ENCODE measurements around the gene CTCF.

The CTCF gene

GRCh38 chr16:67647111-67647651 lies 84.9 kb downstream of the CTCF start:
- no peak for DNase-seq (ENCODE audit: low read depth, low spot score)
- H3K4me3 ChIP-seq (ENCODE audit: low read length), result no peak overlapping the region

GRCh38 chr16:67647681-67648080 lies 85.4 kb downstream of the CTCF start:
- DNase-seq (ENCODE audit: low read depth, low spot score), result no peak
- H3K4me3 ChIP-seq (ENCODE audit: low read length), result no peak overlapping the region

- H3K4me3 ChIP-seq (ENCODE audit: low read length), result no peak overlapping the region
These were observed 85.9 kb downstream of the CTCF start for GRCh38 chr16:67648088-67648763.

GRCh38 chr16:67648764-67649407 lies 86.6 kb downstream of the CTCF start:
- H3K4me3 ChIP-seq (ENCODE audit: low read length), result no peak overlapping the region
- DNase-seq (ENCODE audit: low read depth, low spot score), result no peak

More at GRCh38 chr16:67648088-67648763, 85.9 kb downstream of the CTCF start:
- DNase-seq (ENCODE audit: low read depth, low spot score), result no peak

- no peak for DNase-seq (ENCODE audit: low read depth, low spot score)
- H3K4me3 ChIP-seq (ENCODE audit: low read length), result no peak overlapping the region
These were observed 87.2 kb downstream of the CTCF start for GRCh38 chr16:67649494-67649931.

- DNase-seq (ENCODE audit: low read depth, low spot score), result no peak
- no peak overlapping the region for H3K4me3 ChIP-seq (ENCODE audit: low read length)
These were observed 87.7 kb downstream of the CTCF start for GRCh38 chr16:67650023-67650422.

GRCh38 chr16:67651039-67651438 lies 88.7 kb downstream of the CTCF start:
- no peak overlapping the region for H3K4me3 ChIP-seq (ENCODE audit: low read length)
- DNase-seq (ENCODE audit: low read depth, low spot score), result no peak

- DNase-seq (ENCODE audit: low read depth, low spot score), result no peak
- no peak overlapping the region for H3K4me3 ChIP-seq (ENCODE audit: low read length)
These were observed 89.5 kb downstream of the CTCF start for GRCh38 chr16:67651847-67652246.

- DNase-seq (ENCODE audit: low read depth, low spot score), result no peak
- no peak overlapping the region for H3K4me3 ChIP-seq (ENCODE audit: low read length)
These were observed 90.3 kb downstream of the CTCF start for GRCh38 chr16:67652578-67653127.

GRCh38 chr16:67653128-67653788 lies 90.9 kb downstream of the CTCF start:
- no peak overlapping the region for H3K4me3 ChIP-seq (ENCODE audit: low read length)
- no peak for DNase-seq (ENCODE audit: low read depth, low spot score)

- no peak overlapping the region for H3K4me3 ChIP-seq (ENCODE audit: low read length)
These were observed 91.6 kb downstream of the CTCF start for GRCh38 chr16:67653789-67654402.

GRCh38 chr16:67654403-67654911 lies 92.1 kb downstream of the CTCF start:
- no peak for DNase-seq (ENCODE audit: low read depth, low spot score)

More at GRCh38 chr16:67653789-67654402, 91.6 kb downstream of the CTCF start:
- DNase-seq (ENCODE audit: low read depth, low spot score), result no peak

GRCh38 chr16:67655363-67655762 lies 93.0 kb downstream of the CTCF start:
- no peak for DNase-seq (ENCODE audit: low read depth, low spot score)

More at GRCh38 chr16:67654403-67654911, 92.1 kb downstream of the CTCF start:
- no peak overlapping the region for H3K4me3 ChIP-seq (ENCODE audit: low read length)

GRCh38 chr16:67656344-67657016 lies 94.2 kb downstream of the CTCF start:
- DNase-seq (ENCODE audit: low read depth, low spot score), result no peak
- no peak overlapping the region for H3K4me3 ChIP-seq (ENCODE audit: low read length)

More at GRCh38 chr16:67655363-67655762, 93.0 kb downstream of the CTCF start:
- H3K4me3 ChIP-seq (ENCODE audit: low read length), result no peak overlapping the region

- no peak for DNase-seq (ENCODE audit: low read depth, low spot score)
- H3K4me3 ChIP-seq (ENCODE audit: low read length), result no peak overlapping the region
These were observed 94.8 kb downstream of the CTCF start for GRCh38 chr16:67657017-67657608.

- no peak overlapping the region for H3K4me3 ChIP-seq (ENCODE audit: low read length)
- DNase-seq (ENCODE audit: low read depth, low spot score), result no peak
These were observed 95.6 kb downstream of the CTCF start for GRCh38 chr16:67657751-67658518.

- DNase-seq (ENCODE audit: low read depth, low spot score), result no peak
These were observed 96.7 kb downstream of the CTCF start for GRCh38 chr16:67658849-67659674.

More at GRCh38 chr16:67658849-67659674, 96.7 kb downstream of the CTCF start:
- H3K4me3 ChIP-seq (ENCODE audit: low read length), result peak overlapping the region; percentile 99
